Karpas-422 (cell line): ENCODE data around the gene HIPK4. TPM values are rescaled to one million over a fixed set of nuclear protein-coding genes. Genes with fewer than 3 reads are reported as not detected.
"Not testable (repeated sequence)": the region's sequence is repeated elsewhere in the genome, so short reads cannot be mapped to it uniquely, and the experiment has no call there.

Experiments
- DNase-seq: peaks from one replicate; pipeline ENCODE4 v3.0.0-alpha.2; 2015
- H2AFZ ChIP-seq: fragments of 200-600 bp; sonication (generic); 2 replicates; pipeline ENCODE4 v1.6.1; 2014; ENCODE audit warnings: antibody characterized with exemption, low read length, mixed read lengths
- H3K27ac ChIP-seq: fragments of 200-600 bp; sonication (generic); 2 replicates; pipeline ENCODE4 v1.5.1; 2014; ENCODE audit warnings: mild to moderate bottlenecking, low read length, moderate library complexity
- H3K27me3 ChIP-seq: fragments of 200-600 bp; sonication (generic); 2 replicates; pipeline ENCODE4 v1.6.1; 2014; ENCODE audit warnings: low read length, mixed read lengths
- H3K36me3 ChIP-seq: fragments of 200-600 bp; sonication (generic); 2 replicates; pipeline ENCODE4 v1.6.1; 2014; ENCODE audit warnings: low read length, mixed read lengths; ENCODE audit not compliant: insufficient read depth
- H3K4me1 ChIP-seq: fragments of 200-600 bp; sonication (generic); 2 replicates; pipeline ENCODE4 v1.6.1; 2014; ENCODE audit warnings: mild to moderate bottlenecking, low read length, mixed read lengths
- H3K4me2 ChIP-seq: fragments of 200-600 bp; sonication (generic); 2 replicates; pipeline ENCODE4 v1.6.1; 2014; ENCODE audit warnings: low read length, low read depth, mild to moderate bottlenecking; ENCODE audit not compliant: poor library complexity, severe bottlenecking
- H3K4me3 ChIP-seq: fragments of 200-600 bp; sonication (generic); 2 replicates; pipeline ENCODE4 v1.5.1; 2014; ENCODE audit warnings: mild to moderate bottlenecking, antibody characterized with exemption, low read length, mixed read lengths
- H3K79me2 ChIP-seq: fragments of 200-600 bp; sonication (generic); 2 replicates; pipeline ENCODE4 v1.6.1; 2014; ENCODE audit warnings: mild to moderate bottlenecking, low read length, mixed read lengths
- H3K9ac ChIP-seq: fragments of 200-600 bp; sonication (generic); 2 replicates; pipeline ENCODE4 v1.6.0; 2014; ENCODE audit warnings: low read length
- H3K9me2 ChIP-seq: fragments of 200-600 bp; sonication (generic), shearing (Covaris generic); replicated peaks from 2 replicates; pipeline ENCODE4 v1.6.0; 2014; ENCODE audit warnings: mild to moderate bottlenecking, low read length, moderate library complexity; ENCODE audit not compliant: insufficient read depth
- H3K9me3 ChIP-seq: fragments of 300-700, 200-600 bp; sonication (generic); 2 replicates; pipeline ENCODE4 v1.6.1; 2014; ENCODE audit warnings: low read length, mixed read lengths
- H4K20me1 ChIP-seq: fragments of 200-600 bp; sonication (generic); 2 replicates; pipeline ENCODE4 v1.6.1; 2014; ENCODE audit warnings: mild to moderate bottlenecking, antibody characterized with exemption, low read length, low read depth; ENCODE audit not compliant: insufficient read depth
- total RNA-seq: library from RNA; depleted of rRNA; stranded (reverse); fragments of >200 nt; shearing (Covaris generic); gene quantifications from 2 replicates; pipeline ENCODE4 v1.2.3, GENCODE V29; 2014; ENCODE audit warnings: low replicate concordance; rRNA removed

Gene HIPK4, protein sequence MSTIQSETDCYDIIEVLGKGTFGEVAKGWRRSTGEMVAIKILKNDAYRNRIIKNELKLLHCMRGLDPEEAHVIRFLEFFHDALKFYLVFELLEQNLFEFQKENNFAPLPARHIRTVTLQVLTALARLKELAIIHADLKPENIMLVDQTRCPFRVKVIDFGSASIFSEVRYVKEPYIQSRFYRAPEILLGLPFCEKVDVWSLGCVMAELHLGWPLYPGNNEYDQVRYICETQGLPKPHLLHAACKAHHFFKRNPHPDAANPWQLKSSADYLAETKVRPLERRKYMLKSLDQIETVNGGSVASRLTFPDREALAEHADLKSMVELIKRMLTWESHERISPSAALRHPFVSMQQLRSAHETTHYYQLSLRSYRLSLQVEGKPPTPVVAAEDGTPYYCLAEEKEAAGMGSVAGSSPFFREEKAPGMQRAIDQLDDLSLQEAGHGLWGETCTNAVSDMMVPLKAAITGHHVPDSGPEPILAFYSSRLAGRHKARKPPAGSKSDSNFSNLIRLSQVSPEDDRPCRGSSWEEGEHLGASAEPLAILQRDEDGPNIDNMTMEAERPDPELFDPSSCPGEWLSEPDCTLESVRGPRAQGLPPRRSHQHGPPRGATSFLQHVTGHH
- total RNA-seq: not detected in 2 replicates

DNA sequence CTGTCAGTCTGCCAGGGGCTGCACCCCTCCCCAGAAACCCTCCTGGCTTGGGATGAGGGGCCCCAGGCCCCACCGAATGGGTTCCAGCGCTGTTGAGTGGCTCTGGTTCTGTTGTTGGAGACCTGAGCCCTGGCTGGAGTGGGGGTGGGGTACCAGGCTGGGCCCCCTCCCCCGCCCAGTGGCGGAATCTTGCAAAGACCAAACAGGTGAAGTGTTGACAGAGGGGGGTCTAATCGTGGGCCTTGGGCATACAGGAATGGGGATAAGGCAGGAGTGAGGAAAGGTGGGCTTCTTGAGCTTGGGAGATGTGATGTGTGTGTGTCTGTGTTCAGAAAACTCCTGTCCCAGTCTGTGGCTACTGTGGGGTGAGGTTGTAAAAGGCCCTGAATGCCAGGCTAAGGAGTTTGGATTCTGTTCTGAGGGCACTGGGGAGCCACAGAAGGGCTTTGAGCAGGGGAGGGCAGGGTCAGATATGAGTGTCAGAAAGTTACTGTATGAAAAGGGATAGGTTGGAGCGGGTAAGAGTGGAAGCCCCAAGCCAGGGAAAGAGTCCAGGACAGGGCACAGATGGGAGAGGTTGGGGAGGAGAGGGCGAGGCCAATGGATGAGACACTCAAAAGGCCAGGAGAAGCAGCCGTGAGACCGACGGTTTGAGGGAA, at the start of gene HIPK4:
Gene HIPK4 (minus strand): TSS at position 98 of the 659 bp plus-strand sequence. CDS start 279 bp downstream, outside the sequence.
- H3K9ac ChIP-seq: no peak within 1 kb of the TSS
- no peaks in the 10 kb centered on the region for H3K9me2 ChIP-seq
- no peak within 1 kb of the TSS for H3K4me3 ChIP-seq
- H4K20me1 ChIP-seq: no peaks in the 10 kb centered on the region
- H2AFZ ChIP-seq: no peak within 1 kb of the TSS
- no peaks in the 10 kb centered on the region for H3K4me1 ChIP-seq
- no peaks in the 10 kb centered on the region for H3K79me2 ChIP-seq
- no peaks in the 10 kb centered on the region for H3K27me3 ChIP-seq
- no peaks in the 10 kb centered on the region for H3K9me3 ChIP-seq
- H3K36me3 ChIP-seq: no peaks in the 10 kb centered on the region
- H3K27ac ChIP-seq: no peak within 1 kb of the TSS
- H3K4me2 ChIP-seq: no peak within 1 kb of the TSS
- no peak for DNase-seq

DNA sequence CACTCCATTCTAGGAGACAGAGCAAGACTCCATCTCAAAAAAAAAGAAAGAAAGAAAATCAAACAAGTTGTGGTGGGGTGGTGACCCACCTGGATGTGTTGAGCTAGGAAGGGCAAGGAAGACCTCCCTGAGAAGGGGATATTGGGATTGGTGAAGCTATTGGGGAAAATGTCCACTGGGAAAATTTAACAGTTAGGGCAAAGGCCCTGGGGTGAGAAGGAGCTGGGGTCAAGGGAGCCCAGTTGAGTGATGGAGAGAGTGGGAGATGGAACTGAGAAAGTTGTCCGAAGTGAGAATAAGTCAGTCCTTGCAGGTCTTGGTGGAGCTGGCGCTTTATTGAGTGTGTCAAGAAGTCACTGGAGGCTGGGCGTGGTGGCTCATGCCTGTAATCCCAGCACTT, 48.3 kb upstream of the HIPK4 start:
- Histone ChIP-seq H3K27ac (no peak overlapping the region), H3K4me3 (no peak overlapping the region)

DNA sequence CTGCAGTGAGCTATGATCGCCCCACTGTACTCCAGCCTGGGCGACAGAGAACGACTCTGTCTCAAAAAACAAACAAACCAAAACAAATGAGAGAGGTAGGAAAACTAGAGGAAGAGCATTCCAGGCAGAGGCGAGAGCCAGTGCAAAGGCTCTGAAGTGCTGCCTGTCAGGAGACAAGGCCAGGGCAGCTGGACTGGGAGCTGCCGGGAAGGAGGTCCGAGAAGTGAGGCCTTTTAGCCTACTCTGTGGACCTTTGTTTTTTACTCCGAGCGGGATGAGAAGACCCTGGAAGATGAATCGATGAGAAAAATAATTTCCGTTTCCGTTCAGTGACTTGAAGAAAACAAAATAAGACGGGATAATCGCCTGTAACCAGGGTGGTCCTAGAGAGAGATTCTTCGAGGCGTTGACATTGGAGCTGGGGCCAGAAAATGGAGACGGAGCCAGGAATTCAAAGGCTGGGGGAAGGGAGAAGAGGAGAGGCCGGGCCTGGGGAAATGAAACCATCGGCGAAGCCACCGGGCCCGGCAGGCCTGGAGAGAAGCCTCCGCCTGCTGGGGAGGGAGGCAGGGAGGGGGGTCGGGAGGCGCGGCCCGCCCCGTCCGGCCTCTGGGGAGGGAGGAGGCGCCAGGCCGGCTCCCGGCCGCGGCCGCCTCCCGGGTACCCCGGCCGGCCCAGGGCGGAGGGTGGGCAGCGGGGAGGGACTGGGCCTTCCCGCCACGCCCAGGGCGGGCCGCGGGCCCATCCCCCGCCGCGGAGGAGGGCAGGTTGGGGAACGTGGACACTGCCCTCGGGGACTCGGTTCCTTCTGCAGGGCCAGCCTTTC, 43.6 kb upstream of the HIPK4 start:
- Histone ChIP-seq H3K9me3 (no peaks in the 10 kb centered on the region), H3K4me3 (peak overlapping the region; percentile 65; the same call in 1 of the 2 replicates)

More for the DNA sequence above, 48.3 kb upstream of the HIPK4 start:
- Histone ChIP-seq H3K4me2 (no peak overlapping the region), H3K27me3 (no peaks in the 10 kb centered on the region), H2AFZ (no peak overlapping the region), H3K36me3 (peaks cover 11% of the 10 kb centered on the region), H3K9me2 (no peaks in the 10 kb centered on the region), H3K4me1 (peaks cover 32% of the 10 kb centered on the region), H3K79me2 (peaks cover 16% of the 10 kb centered on the region), H3K9ac (no peak overlapping the region), H3K9me3 (no peaks in the 10 kb centered on the region), H4K20me1 (peaks cover 10% of the 10 kb centered on the region; the same call in 1 of the 2 replicates)
- no peak for DNase-seq

DNA sequence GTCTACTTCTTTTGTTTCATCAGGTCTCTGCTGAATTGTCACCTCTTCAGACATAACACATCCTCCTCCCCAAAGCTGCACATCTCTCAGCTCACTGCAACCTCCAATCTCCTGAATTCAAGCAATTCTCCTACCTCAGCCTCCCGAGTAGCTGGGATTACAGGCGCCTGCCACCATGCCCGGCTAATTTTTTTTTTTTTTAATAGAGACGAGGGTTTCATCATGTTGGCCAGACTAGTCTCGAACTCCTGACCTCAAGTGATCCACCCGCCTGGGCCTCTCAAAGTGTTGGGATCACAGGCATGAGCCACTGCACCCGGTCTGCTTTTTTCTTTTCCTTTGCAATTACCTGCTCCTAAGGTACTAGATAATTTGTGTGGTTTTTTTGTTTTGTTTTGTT, 42.8 kb upstream of the HIPK4 start:
- not testable (repeated sequence) for H3K9me3 ChIP-seq, H3K9ac ChIP-seq, H3K27ac ChIP-seq, H4K20me1 ChIP-seq, H3K36me3 ChIP-seq, H3K4me3 ChIP-seq, H3K79me2 ChIP-seq, H3K27me3 ChIP-seq, H3K9me2 ChIP-seq, H2AFZ ChIP-seq, DNase-seq
- Histone ChIP-seq H3K4me1 (peaks cover 25% of the 10 kb centered on the region), H3K4me2 (peak overlapping the region; percentile 61)

More for the DNA sequence above, 43.6 kb upstream of the HIPK4 start:
- Histone ChIP-seq H3K9ac (peak overlapping the region; percentile 67), H4K20me1 (no peaks in the 10 kb centered on the region), H3K79me2 (no peaks in the 10 kb centered on the region), H3K36me3 (no peaks in the 10 kb centered on the region), H3K27me3 (no peaks in the 10 kb centered on the region), H3K9me2 (no peaks in the 10 kb centered on the region), H3K4me1 (peaks cover 25% of the 10 kb centered on the region), H3K4me2 (peak overlapping the region; percentile 61), H2AFZ (peak overlapping the region; percentile 90), H3K27ac (peak overlapping the region; percentile 52)
- DNase-seq: peak; percentile 82

DNA sequence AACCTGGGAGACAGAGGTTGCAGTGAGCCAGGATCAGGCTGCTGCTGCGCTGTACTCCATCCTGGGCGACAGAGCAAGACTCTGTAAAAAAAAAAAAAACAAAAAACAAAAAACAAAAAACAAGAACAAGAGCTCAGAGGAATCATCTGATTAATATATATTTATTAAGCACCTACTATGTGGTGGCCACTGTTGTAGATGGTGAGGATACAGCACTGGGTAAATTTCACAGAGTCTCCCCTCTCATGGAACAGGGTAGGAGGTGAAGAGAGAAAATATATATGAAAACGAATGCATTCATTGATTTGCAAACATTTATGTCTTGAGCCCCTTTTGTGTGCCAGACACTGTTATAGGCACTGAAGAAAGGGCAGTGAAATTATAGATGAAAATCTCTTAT, 41.7 kb upstream of the HIPK4 start:
- DNase-seq: no peak

DNA sequence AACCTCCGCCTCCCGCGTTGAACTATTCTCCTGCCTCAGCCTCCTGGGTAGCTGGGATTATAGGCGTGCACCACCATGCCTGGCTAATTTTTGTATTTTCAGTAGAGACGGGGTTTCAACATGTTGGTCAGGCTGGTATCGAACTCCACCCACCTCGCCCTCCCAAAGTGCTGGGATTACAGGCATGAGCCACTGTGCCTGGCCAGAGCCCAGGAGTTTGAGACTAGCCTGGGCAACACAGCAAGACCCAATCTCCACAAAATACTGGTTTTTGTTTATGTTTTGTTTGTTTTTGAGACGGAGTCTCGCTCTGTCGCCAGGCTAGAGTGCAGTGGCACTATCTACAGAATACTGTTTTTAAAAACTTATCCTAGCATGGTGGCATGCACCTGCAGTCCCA, 40.3 kb upstream of the HIPK4 start:
- DNase-seq, H3K9me2 ChIP-seq, H3K27me3 ChIP-seq, H3K79me2 ChIP-seq, H3K9ac ChIP-seq, H3K9me3 ChIP-seq, H4K20me1 ChIP-seq, H3K27ac ChIP-seq, H3K36me3 ChIP-seq, H3K4me2 ChIP-seq, H3K4me3 ChIP-seq, H2AFZ ChIP-seq: not testable (repeated sequence)
- peaks cover 26% of the 10 kb centered on the region for H3K4me1 ChIP-seq

More for the DNA sequence above, 41.7 kb upstream of the HIPK4 start:
- Histone ChIP-seq H3K9ac (no peak overlapping the region), H3K27me3 (no peaks in the 10 kb centered on the region), H3K79me2 (no peaks in the 10 kb centered on the region), H3K4me2 (no peak overlapping the region), H3K27ac (no peak overlapping the region), H3K9me3 (no peaks in the 10 kb centered on the region), H3K4me1 (peaks cover 25% of the 10 kb centered on the region), H3K36me3 (no peaks in the 10 kb centered on the region), H2AFZ (no peak overlapping the region), H3K9me2 (no peaks in the 10 kb centered on the region), H3K4me3 (no peak overlapping the region), H4K20me1 (no peaks in the 10 kb centered on the region)

DNA sequence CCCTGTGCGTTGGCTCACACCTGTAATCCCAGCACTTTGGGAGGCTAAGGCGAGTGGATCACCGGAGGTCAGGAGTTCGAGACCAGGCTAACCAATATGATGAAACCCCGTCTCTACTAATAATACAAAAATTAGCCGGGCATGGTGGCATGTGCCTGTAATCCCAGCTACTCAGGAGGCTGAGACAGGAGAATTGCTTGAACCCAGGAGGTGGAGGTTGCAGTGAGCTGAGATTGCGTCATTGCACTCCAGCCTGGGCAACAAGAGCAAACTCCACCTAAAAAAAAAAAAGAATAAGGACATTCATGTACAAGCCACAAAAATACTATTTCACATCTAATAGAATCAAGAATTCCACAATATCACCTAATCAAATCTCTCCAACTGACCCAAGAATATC, 38.2 kb upstream of the HIPK4 start:
- DNase-seq: not testable (repeated sequence)
- peaks cover 10% of the 10 kb centered on the region for H3K79me2 ChIP-seq

More for the DNA sequence above, 38.2 kb upstream of the HIPK4 start:
- not testable (repeated sequence) for H3K27me3 ChIP-seq, H3K36me3 ChIP-seq, H3K4me3 ChIP-seq, H3K27ac ChIP-seq, H3K4me2 ChIP-seq, H3K9me3 ChIP-seq, H2AFZ ChIP-seq, H4K20me1 ChIP-seq, H3K9me2 ChIP-seq, H3K9ac ChIP-seq
- H3K4me1 ChIP-seq: peaks cover 10% of the 10 kb centered on the region
